NCI-H526 (cell line): ENCODE data around the gene BLACAT1.

ENCODE experiments used
- DNase-seq, 2 experiments: peaks; one replicate each; lab custom pipeline; 2025; lab: John Stamatoyannopoulos, UW

Gene BLACAT1

DNA sequence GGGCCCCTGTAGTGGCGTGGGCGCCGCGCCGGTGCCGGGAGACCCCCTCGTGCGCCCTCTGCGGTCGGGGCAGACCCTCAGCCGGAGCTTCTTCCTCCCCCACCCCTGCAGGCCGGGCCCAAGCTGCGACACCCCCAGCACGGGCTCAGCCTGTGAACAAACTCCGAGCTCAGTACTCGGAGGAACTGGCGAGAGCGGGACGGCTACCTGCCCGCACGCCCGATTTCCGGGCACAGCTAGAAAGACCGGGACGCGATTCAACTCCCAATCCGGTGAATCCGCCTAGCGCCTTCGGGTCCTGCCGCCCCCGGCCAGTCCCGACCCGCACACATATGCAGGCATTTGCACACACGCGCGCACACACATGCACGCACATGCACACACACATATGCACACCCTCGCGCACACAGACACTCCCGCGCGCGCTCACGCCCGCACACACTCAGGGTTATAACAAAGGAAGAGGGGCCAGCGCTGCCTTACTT lies 580 bp upstream of the BLACAT1 start:
- DNase-seq, result peak; percentile 5 to 65

DNA sequence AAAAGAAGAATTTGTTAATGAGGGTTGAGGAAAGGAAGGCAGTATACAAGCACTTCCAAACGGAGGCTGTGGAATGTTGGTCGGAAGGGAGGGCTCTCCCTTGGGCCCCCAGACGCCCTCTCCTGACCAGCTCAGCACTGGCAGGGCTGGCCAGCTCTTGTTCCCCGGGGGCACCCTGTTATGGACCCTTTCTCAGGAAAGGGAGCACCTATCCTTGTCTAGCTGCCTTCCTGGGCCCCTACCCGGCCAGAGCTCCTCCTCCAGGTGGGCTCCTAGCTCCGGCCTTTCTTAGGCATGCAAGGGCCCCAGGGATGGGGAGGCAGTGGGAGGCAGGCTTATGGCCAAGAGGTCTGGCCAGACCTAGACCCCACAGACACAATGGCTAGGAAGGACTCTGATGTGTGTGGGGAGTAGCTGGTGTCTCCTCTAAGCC lies 926 bp downstream of the BLACAT1 start:
- DNase-seq, result no peak

DNA sequence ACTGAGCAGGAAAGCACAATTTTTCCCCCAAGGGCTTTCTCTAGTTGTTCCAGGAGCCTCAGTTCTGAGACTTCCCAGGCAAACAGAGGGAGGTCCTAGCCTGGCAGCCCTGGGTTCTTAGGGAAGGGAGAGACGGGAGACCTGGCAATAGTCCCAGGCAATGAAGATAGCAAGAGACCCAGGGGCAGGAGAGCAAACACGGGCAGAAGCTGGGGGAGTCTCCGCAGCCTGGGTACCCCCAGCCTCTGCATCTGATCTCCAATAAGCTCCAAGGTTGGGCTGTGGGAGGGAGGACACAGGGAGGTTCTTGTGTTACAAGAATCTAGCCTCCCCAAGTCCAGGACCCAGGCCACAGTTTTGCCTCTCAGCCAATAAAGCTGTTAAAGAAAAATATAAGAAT lies 2.4 kb downstream of the BLACAT1 start:
- DNase-seq, result no peak

DNA sequence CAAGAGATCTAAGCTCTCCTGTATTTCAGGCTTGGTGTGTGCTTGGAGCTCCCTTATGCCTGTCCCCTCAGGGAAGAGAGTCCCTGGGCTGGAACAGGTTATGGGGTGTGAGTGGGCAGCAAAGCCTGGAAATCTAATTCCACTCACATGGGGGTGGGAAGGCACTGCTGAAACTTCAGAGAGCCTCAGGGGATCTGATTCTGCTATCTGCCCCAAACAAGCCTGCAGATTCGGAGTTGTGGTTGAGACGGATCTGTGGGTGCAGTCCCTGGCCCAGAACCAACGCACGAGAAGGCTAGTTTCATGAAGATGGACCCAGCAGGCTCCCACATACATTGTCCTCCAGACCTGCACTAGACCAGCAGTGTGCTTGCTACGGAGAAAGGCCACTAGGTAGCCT lies 2.9 kb downstream of the BLACAT1 start:
- DNase-seq, result no peak

DNA sequence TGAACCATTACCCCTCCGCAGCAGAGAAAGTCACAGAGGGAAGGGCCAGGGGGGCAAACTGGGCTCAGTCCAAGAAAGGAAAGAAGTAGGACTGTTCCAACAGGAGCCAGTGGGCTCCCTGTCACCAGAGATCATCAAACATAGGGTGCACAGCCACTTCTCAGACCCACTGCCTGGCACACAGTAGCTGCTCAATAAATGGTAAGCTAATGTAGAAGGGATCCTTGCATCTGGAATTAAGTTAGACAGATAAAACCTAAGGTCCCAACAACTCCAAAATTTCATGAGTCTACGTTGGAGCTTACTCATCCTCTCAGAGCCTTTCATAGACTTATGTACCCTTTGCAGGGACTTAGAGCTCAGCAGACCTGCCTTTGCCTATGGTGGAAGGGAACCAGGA lies 3.5 kb downstream of the BLACAT1 start:
- no peak for DNase-seq

DNA sequence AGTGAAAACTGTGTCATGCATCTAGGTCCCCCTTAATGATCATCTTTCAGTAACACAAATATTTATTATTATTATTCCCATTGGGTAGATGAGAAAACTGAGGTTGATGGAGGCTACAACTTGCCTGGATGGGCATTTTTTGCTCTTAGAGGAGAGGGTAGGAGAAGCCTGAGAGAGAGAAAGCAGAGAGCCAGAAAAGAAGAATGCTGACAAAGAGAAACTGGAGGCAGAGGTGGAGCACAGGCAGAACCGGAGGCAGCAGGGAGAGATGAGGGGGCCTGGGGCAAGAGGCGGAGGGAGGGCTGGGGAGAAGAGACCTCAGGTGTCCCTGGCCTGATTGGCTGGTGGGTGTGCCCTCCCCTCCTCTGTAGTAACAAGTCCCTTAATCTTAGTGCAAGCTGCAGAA lies 4.1 kb downstream of the BLACAT1 start:
- DNase-seq, result no peak

DNA sequence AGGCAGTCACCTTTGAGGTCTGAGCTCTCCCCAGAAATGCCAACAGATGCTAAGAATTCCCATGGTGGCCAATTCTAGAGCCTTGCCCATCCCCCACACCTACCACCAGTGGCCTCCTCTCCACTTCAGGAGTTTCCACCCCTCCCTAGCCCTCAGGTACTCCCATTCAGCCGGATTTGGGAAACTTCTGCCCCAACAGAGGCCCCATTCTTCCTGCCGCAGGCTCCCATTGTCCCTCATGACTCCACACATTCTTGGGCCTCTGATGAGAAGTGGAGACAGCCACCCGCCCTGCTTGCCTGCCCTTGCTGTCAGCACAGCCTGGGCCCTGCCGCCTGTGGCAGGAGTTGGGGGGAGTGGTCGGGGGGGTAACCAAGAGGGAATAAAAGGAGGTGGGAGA lies 4.6 kb downstream of the BLACAT1 start:
- no peak for DNase-seq

DNA sequence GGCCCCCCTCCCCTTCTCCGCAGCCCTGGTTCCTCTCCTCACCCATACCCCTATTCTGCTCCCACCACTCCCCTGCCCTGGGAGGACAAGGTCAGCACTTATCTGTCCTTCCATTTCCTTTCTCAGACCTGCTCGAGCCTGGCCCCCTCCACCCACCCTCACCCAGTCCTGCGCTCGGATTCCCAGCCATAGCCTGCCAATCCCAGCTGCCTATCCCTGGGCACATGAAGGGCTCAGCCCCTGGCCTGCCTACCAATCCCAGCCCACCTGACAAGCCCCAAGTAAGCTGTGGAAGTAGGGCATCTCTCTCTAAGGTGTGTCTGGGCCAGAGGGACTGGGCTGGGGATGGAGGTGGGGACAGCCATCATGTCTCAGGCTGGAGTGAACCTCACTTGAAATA lies 5.4 kb downstream of the BLACAT1 start:
- no peak for DNase-seq

DNA sequence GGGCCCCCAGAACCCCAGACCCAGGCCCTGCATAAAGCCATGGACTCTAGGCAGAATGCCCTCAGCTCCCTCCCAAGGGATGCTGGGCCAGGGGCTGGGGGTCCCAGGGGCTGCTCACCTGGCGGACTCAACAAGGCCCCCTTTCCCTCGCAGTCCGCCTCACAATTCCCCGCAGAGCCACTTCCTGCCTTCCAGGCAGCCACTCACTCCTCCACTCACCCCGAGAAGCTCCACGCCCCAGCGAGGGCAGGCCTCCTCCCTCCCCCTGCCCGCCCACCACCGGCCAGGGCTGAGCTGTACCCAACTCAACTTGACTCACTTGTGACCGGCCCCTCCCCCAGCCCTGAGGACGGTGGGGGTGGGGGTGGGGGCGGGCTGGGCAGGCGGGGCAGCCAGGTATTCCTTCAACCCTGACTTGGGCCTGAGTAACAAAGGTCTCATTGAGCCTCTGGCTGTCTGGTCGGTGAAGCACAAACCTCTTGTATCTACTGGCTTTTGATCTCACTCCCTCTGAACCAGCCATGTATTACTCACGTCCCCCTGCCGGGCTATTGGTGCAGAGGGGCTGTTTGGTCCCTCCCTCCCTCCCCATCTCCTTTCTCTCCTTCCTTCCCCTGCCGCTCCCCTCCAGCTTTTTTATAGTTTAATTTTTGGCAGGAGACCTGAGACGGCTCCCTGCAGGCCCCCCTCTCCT lies 5.9 kb downstream of the BLACAT1 start:
- DNase-seq, result peak; percentile 48 to 79

DNA sequence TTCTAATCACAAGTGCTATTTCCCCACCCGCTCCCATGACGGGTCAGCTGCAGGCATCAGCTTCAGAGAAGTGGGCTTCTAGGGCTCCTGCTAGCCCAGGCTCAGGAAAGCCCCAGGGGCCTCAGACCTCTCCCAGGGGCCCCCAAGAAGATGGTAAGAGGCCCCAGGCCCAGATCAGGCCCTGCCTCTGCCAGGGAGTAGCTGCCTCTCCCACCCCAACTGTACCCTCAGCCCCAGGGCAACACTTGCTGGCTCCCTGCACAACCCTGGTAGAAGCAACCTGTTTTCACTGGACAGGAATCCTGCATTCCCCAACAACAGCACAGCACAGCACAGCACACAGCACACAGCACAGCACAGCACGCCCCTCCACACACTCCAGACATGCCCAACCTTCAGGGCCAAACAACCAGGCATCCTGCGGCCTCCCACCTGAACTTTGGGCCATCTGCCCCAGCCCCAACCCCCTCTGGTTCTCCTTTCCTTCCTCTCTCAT lies 6.5 kb downstream of the BLACAT1 start:
- DNase-seq, result no peak

DNA sequence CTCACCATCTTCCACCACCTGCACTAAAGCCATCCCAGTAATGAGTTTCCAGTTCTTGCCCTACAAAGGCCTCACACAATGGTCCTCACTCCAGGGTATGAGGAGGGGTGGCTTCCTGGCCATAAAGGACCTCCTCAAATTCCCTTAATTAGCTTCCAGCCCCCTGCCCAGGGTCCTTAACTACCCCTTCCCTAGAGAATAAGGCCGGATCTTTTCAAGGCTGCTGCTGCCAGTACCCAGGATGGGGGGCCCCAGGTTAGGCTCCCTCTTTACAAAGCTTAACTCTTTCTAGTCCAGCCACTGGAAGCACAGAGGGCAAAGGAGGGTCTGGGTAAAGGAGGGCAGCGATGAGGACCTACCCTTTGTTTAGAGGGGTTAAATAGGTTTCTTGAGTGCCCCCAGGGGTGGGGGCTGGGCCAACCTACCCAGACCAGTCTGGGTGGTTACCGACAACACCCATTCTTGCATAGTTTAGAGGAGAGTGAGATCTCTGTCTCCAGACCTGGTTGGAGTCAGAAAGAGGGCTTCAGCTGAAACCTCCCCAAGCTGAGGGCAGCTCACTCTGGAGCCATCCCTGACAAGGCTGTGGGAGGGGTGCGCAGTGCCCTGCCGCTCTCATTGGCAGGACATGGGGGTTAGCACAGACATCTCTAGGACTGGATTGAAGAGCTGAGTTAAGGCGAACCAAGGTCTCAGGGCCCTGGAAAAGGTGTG lies 7.1 kb downstream of the BLACAT1 start:
- DNase-seq, result no peak

DNA sequence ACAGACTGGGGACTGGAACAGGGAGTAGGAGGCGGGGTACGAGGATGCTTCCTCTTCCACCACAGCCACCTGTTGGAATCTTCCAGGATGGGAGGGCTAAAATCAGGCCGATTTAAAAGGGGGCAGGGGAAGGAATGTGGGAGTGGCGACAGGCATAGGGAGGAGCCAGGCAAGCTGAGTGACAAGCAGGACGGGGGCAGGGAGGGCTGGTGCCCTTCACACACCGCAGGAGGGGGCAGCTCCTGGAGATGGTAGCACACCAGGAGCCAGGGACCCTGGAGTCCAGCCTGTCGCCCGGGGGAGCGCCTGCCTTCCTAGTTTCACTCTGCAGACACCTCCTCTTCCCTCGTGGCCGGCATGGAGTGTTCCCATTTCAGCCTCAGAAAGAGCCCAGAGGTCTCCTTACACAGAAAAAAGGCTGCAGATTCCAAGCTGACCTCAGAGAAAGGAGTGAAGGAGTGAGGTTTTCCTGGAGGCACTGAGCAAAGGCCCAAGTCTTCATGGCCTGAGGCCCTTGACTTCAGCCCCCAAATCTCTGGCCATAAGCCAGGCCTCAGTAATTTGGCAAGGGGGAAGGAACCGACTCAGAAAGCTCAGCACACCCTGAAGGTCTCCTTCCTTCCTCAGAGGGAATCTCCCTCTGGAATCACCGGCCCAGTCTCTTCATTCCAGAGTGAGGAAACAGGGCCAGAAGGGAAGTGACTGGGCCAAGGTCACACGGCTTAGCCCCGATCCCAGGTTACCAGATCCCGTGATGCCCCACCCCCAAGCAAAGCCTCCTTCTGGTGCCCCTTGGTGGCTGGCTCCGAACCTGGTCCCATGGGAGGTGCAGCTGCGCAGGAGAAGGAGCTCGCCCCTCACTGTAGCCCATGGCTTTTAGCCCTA lies 8.1 kb downstream of the BLACAT1 start:
- DNase-seq, result no peak

DNA sequence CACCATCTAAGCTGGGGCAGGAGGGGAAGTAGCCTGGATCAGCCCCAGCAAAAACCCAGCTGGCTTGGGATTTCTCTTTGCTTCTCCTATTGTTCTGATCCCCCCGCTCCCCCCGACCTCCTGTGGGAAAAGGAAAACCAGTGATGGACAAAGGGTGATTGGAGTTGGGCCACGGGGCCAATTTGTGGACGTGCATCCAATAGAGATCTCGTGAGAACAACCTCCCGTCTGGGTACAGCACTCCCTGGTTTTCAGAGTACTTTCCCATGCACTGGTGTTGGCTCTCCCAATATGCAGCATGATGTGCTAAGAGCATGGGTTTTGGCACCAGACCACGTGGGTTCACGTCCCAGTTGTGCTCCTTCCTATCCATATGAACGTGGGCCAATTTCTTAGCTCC lies 9.0 kb downstream of the BLACAT1 start:
- no peak for DNase-seq

DNA sequence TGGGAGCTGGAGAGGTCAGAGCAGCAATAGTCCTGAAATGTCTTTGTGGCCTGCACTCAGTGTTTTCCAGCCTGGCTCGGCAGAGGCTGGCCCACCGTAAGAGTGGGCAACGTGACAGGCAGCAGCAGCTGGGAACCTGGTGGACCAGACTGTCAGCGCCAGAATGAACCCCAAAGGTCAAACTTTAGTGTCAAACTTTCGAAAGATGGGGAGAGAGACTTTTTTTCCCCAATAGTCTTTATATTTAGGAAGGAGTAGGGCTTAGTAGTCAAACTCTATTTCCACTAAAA lies 10.3 kb downstream of the BLACAT1 start:
- DNase-seq, result no peak

DNA sequence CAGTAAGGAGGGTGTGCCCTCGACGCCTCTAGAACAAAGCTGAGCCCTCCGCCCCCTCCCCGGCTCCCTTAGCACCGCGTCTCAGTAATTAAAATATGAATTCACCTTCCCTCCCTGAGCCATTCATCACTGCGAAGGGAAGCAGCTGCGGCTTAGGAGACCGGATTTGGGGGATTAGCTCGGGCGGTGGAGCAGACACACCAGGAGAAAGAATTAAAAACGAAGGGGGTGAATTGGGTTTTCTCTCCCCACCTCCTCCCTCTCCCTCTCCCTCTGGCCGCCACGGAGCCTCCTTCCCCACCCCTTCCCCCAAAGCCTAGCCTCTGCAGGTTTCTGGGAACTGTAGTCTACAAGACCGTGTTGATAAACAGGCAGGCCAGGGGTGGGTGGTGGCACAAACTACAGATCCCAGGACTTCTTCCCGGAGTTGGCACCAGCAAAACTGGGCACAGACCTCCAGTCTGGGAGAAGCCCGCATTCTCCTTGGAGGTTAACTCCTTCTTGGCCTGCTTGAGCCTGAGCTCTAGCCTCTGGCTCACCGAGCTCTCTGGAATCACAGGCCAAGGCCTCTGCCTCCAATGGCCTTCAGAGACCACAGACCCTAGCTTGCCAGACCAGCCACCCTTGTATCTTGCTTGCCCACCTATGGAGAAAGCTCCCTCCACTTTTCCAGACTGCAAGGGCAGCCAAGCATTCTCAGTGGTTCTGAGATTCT lies 10.8 kb downstream of the BLACAT1 start:
- peak in 1 of 2 experiments; percentile 20 for DNase-seq

DNA sequence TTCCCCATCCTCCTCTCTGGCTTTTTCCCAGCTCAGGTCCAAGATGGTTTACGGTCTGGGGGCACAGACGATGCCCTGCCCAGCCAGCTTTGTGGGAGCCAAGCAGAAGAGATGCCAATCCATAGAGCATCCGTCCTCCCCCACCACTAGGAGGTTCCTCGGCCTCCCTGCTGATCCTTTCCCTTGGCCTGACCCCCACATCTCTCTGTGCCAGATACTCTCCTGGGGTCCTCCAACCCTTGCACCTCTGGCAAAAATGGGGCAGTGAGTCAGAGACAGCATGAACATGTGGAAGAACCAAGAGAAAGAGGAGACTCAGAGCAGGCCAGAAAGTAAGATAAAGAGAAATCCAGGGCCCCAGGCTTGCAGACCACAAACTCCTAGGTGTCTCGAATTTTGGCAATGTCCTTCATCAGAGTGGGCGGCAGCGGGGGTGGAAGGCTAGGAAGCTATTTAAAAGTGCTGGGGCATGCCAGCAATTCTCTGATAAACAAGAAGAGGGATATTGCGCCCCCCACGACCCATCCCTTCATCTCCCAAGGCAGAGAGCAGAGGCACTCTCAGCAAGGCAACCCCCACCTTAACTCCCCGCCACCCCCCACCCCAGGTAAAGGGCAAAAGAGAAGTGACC lies 11.4 kb downstream of the BLACAT1 start:
- no peak for DNase-seq

DNA sequence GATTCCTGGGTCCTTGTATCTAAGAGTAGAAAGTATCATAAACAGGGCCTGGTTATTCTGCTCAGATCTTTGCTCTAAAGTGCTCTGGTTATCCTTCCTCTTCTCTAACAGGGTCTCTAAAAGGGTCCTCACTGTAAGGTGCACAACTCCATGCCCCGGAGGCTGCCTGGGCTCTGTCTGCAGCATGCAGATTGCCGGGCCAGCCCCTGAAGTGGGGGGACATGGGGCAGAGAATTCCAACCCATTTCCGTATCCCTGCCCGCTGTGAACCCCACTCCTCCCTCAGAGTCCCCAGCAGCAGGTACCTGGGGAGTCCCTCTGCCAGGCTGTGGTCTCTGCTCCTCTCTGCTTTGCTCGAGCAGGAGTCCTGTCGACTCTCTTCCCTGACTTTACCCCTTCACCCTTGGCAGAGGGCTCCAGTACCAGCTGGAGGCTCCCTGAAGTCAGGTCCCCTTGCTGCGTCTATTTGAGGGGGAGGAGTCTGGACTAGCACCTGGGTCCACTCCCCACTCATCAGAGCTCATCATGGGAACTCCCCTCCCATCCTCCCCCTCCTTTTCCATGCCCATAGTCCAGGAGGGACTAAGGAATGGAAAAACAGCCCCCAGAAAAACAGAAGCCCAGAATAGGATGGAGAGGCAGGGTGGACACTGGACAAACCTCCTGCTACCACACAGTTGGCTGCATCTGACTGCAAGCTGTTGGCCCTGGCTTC lies 12.1 kb downstream of the BLACAT1 start:
- no peak for DNase-seq

DNA sequence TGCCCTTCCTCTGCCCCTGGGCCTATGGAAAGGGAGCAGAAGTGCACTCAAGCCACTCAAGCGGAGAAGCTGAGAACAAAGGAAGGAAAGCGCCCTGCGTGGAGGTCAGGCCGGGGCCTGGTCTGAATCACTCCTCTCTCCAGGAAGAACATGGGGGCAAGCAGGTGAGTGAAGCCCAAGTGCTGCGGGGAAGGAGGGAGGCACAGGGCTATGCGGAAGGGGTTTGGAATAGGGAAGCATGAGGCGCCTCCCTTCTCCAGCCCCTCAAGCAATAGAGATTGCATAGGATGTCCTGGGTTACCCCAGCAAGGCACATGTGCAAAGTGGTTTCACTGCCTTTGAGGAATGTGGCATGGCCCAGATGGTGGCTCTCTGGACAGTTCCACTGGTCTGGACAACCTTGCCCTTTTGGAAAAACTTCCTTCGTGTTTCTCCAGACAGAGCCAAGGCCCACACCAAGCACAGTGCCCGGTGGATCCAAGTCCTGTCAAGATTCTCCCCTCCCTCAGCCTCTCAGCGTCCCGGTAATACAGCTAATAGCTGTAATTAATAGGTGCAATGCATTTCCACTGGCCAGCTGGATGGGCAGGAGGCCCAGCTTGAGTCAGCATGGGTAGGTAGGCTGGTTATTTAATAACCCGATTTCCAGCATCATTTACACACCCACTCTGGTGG lies 13.7 kb downstream of the BLACAT1 start:
- DNase-seq, result no peak

DNA sequence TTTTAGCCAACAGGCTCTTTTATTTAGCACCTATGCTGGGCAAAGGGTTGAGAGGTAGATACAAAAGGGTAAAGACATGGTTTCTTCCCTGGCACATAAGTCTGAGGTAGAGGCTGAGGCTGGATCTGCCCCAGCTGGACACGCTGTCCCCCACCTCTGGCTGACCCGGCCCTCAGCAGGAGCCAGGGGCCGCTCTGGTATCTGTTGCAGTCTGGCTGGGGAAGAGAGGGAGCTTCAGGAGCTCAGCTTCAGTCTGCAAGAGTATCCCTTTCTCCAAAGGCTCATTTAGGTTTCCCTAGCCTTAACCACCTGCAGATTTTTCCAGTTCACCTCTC lies 14.2 kb downstream of the BLACAT1 start:
- DNase-seq, result peak in 1 of 2 experiments; percentile 23

DNA sequence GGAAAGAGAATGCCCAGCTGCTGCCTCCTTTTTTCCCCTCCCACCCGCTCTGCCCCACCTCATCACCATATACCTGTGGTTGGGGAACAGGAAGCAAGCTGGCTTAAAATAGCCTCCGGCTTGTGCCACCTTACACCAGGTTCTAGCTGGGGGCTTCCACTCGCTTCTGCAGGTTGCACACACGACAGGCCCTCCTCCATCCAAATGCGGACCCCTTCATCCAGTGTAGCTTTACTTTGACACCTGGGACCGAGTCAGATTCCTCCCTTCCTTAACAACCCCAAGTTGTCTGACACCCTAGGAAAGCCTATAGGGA lies 14.6 kb downstream of the BLACAT1 start:
- no peak for DNase-seq
